ENCODE measurements around the gene IMP4. TPM values are rescaled to one million over a fixed set of nuclear protein-coding genes. Genes with fewer than 3 reads are reported as not detected.

IMP4 gene
- total RNA-seq, 1 experiment from 2014 or later, result 120 TPM

- BruUV-seq (replicated peaks), result no TSS peak
- TF ChIP-seq CTCF (IDR thresholded peaks at IDR 0.05; ENCODE audit: insufficient read depth in 1 of 2, low read depth in 1 of 2, low read length in 1 of 2, severe bottlenecking in 1 of 2, unreplicated experiment in 1 of 2), result no peak
- Mint-ChIP-seq H3K36me3 (ENCODE audit: insufficient read depth, unreplicated experiment) (peaks cover 6% of the 10 kb centered on the region), H3K4me3 (ENCODE audit: unreplicated experiment) (no peak overlapping the region), H3K9me3 (ENCODE audit: unreplicated experiment) (no peaks in the 10 kb centered on the region), H3K4me1 (ENCODE audit: low read depth, unreplicated experiment) (peaks cover 7% of the 10 kb centered on the region), H3K27ac (ENCODE audit: unreplicated experiment) (no peak overlapping the region), H3K27me3 (ENCODE audit: insufficient read depth, unreplicated experiment) (no peaks in the 10 kb centered on the region)
- no peaks in the 10 kb centered on the region for H3K9me3 ChIP-seq
- CTCF ChIA-PET, result no interaction called here
- H3K4me3 ChIP-seq (ENCODE audit: low read depth, low read length), result no peak overlapping the region
- POLR2A ChIA-PET, result no interaction called here
- H3K27me3 ChIP-seq (replicated peaks; ENCODE audit: control insufficient read depth, insufficient read depth, low read length), result no peaks in the 10 kb centered on the region
- no peak for DNase-seq
- intact Hi-C loops (cut with micrococcal nuclease; ENCODE audit: unreplicated experiment), result no loop called here
- no peaks in the 10 kb centered on the region for H3K36me3 ChIP-seq (ENCODE audit: control insufficient read depth, insufficient read depth, low read length)
- no peaks in the 10 kb centered on the region; the same call in 1 of the 2 replicates for H3K4me1 ChIP-seq
Observed at GRCh38 chr2:130378898-130379214, 36.2 kb downstream of the IMP4 start.

- intact Hi-C loops (cut with micrococcal nuclease; ENCODE audit: unreplicated experiment), result no loop called here
- H3K4me1 ChIP-seq, result no peaks in the 10 kb centered on the region; the same call in 1 of the 2 replicates
- H3K36me3 ChIP-seq (ENCODE audit: control insufficient read depth, insufficient read depth, low read length), result no peaks in the 10 kb centered on the region
- Mint-ChIP-seq H3K36me3 (ENCODE audit: insufficient read depth, unreplicated experiment) (no peaks in the 10 kb centered on the region), H3K4me3 (ENCODE audit: unreplicated experiment) (no peak overlapping the region), H3K9me3 (ENCODE audit: unreplicated experiment) (no peaks in the 10 kb centered on the region), H3K27ac (ENCODE audit: unreplicated experiment) (no peak overlapping the region), H3K27me3 (ENCODE audit: insufficient read depth, unreplicated experiment) (no peaks in the 10 kb centered on the region), H3K4me1 (ENCODE audit: low read depth, unreplicated experiment) (no peaks in the 10 kb centered on the region)
- H3K27me3 ChIP-seq (replicated peaks; ENCODE audit: control insufficient read depth, insufficient read depth, low read length), result no peaks in the 10 kb centered on the region
- DNase-seq, result no peak
- no peak overlapping the region for H3K4me3 ChIP-seq (ENCODE audit: low read depth, low read length)
- CTCF ChIA-PET, result interaction anchor here (0.6 kb wide), 1 partner anchor 45 kb away, joined by 3 read pairs; no protein-coding TSS in a partner anchor
- POLR2A ChIA-PET, result no interaction called here
- H3K9me3 ChIP-seq, result no peaks in the 10 kb centered on the region
- no peak for TF ChIP-seq CTCF (IDR thresholded peaks at IDR 0.05; ENCODE audit: insufficient read depth in 1 of 2, low read depth in 1 of 2, low read length in 1 of 2, severe bottlenecking in 1 of 2, unreplicated experiment in 1 of 2)
- no TSS peak for BruUV-seq (replicated peaks)
Observed at GRCh38 chr2:130380096-130380934, 37.6 kb downstream of the IMP4 start.

- no peak overlapping the region for H3K4me3 ChIP-seq (ENCODE audit: low read depth, low read length)
- BruUV-seq (replicated peaks), result no TSS peak
- Mint-ChIP-seq H3K36me3 (ENCODE audit: insufficient read depth, unreplicated experiment) (no peaks in the 10 kb centered on the region), H3K4me1 (ENCODE audit: low read depth, unreplicated experiment) (no peaks in the 10 kb centered on the region), H3K9me3 (ENCODE audit: unreplicated experiment) (no peaks in the 10 kb centered on the region), H3K27me3 (ENCODE audit: insufficient read depth, unreplicated experiment) (no peaks in the 10 kb centered on the region), H3K4me3 (ENCODE audit: unreplicated experiment) (no peak overlapping the region), H3K27ac (ENCODE audit: unreplicated experiment) (no peak overlapping the region)
- H3K9me3 ChIP-seq, result no peaks in the 10 kb centered on the region
- CTCF ChIA-PET, result no interaction called here
- H3K36me3 ChIP-seq (ENCODE audit: control insufficient read depth, insufficient read depth, low read length), result no peaks in the 10 kb centered on the region
- intact Hi-C loops (cut with micrococcal nuclease; ENCODE audit: unreplicated experiment), result no loop called here
- no peak for TF ChIP-seq CTCF (IDR thresholded peaks at IDR 0.05; ENCODE audit: insufficient read depth in 1 of 2, low read depth in 1 of 2, low read length in 1 of 2, severe bottlenecking in 1 of 2, unreplicated experiment in 1 of 2)
- H3K27me3 ChIP-seq (replicated peaks; ENCODE audit: control insufficient read depth, insufficient read depth, low read length), result no peaks in the 10 kb centered on the region
- no peak for DNase-seq
- no peaks in the 10 kb centered on the region; the same call in 1 of the 2 replicates for H3K4me1 ChIP-seq
- POLR2A ChIA-PET, result no interaction called here
Observed at GRCh38 chr2:130381145-130381544, 38.4 kb downstream of the IMP4 start.
